HAP-1 (cell line): ENCODE results near the gene PCSK9.
"Not testable (repeated sequence)": the region's sequence is repeated elsewhere in the genome, so short reads cannot be mapped to it uniquely, and the experiment has no call there.

Experiments
- DNase-seq, 2 experiments: peaks; one replicate each; pipeline ENCODE4 v3.0.0-alpha.2; 2016 to 2020; ENCODE audit warnings: low spot score in 2 of 2
- H3K27me3 ChIP-seq: fragments of 250-450 bp; sonication (Bioruptor Pico); 2 replicates; pipeline ENCODE4 v1.5.1; 2020; ENCODE audit warnings: low read depth, mild to moderate bottlenecking, moderate library complexity
- H3K36me3 ChIP-seq: fragments of 250-450 bp; sonication (Bioruptor Pico); replicated peaks from 2 replicates; pipeline ENCODE4 v1.5.1; 2020; ENCODE audit warnings: mild to moderate bottlenecking
- H3K4me1 ChIP-seq: fragments of 250-450 bp; sonication (Bioruptor Pico); 2 replicates; pipeline ENCODE4 v1.5.1; 2020; ENCODE audit warnings: mild to moderate bottlenecking
- H3K4me3 ChIP-seq: fragments of 250-450 bp; sonication (Bioruptor Pico); 2 replicates; pipeline ENCODE4 v1.5.1; 2020; ENCODE audit warnings: mild to moderate bottlenecking, moderate library complexity
- H3K9me3 ChIP-seq: fragments of 250-450 bp; sonication (Bioruptor Pico); 2 replicates; pipeline ENCODE4 v1.5.1; 2020; ENCODE audit warnings: mild to moderate bottlenecking, moderate library complexity
- in situ Hi-C: fragments of 300-500 bp; cut with MboI; formaldehyde crosslinking; loops from 3 replicates; pipeline ENCODE4 v1.14.3; 2020; ENCODE audit warnings: low sequenced_read_pairs, inconsistent platforms, mixed read lengths

Gene PCSK9

GRCh38 chr1:55079651-55080050, 40.3 kb downstream of the PCSK9 start:
- no peak overlapping the region for H3K4me3 ChIP-seq
- no peaks in the 10 kb centered on the region for H3K9me3 ChIP-seq
- peaks cover 78% of the 10 kb centered on the region for H3K36me3 ChIP-seq
- H3K27me3 ChIP-seq = no peaks in the 10 kb centered on the region
- 0 out of 2 replicates have a peak, but pooled peaks cover 6% of the 10 kb centered on the region for H3K4me1 ChIP-seq
- in situ Hi-C loops = no loop called here
- DNase-seq = no peak

DNA sequence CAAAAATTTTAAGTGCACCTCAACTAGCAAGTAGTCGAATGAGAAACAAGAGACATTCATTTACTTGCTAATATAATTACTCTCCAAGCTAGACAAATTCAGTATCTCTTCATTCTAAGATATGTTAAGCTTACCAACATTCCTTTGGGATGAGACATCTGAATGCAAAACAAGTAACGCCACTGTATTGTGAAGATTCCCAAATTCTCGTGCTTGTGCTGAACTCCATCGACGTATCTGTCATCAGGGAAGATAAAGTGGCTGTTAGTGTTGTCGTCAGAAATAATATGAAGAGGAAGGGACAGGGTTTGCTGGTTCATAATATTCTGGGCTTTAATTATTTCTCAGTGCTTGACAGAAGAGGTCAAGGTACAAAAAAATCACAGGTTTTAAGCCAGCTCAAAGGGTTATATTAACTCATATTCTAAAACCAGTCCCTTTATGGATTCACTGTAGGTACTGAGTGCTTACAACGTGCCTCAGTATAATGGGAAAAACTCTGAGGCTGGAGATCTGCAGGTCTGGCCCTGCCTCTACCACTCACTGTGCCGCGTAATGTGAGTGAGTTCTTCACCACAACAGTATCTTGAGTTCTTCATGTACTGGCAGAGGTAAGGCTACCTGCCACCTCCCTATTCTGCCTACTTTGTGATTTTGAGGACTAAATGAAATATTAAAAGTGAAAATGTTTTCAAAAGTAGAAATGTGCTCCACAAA, 42.0 kb downstream of the PCSK9 start:
- Histone ChIP-seq H3K9me3 (no peaks in the 10 kb centered on the region), H3K27me3 (no peaks in the 10 kb centered on the region), H3K4me1 (0 out of 2 replicates have a peak, but pooled peaks cover 6% of the 10 kb centered on the region), H3K36me3 (peaks cover 82% of the 10 kb centered on the region), H3K4me3 (no peak overlapping the region)
- peak in 1 of 2 experiments; percentile 2 for DNase-seq
- in situ Hi-C loops = no loop called here

- no peak for DNase-seq
- peaks cover 80% of the 10 kb centered on the region for H3K36me3 ChIP-seq
- in situ Hi-C loops = no loop called here
- H3K4me1 ChIP-seq = 0 out of 2 replicates have a peak, but pooled peaks cover 6% of the 10 kb centered on the region
- no peaks in the 10 kb centered on the region for H3K9me3 ChIP-seq
- H3K4me3 ChIP-seq = no peak overlapping the region
- H3K27me3 ChIP-seq = no peaks in the 10 kb centered on the region
Observed at GRCh38 chr1:55081905-55082296, 42.6 kb downstream of the PCSK9 start.

- in situ Hi-C loops = no loop called here
- no peak for DNase-seq
- peaks cover 6% of the 10 kb centered on the region; the same call in 1 of the 2 replicates for H3K4me1 ChIP-seq
- H3K27me3 ChIP-seq = no peaks in the 10 kb centered on the region
- peaks cover 78% of the 10 kb centered on the region for H3K36me3 ChIP-seq
- H3K9me3 ChIP-seq = no peaks in the 10 kb centered on the region
- no peak overlapping the region for H3K4me3 ChIP-seq
Observed at GRCh38 chr1:55084257-55084656, 44.9 kb downstream of the PCSK9 start.

- in situ Hi-C loops = no loop called here
- Histone ChIP-seq H3K4me3 (no peak overlapping the region), H3K4me1 (no peaks in the 10 kb centered on the region; the same call in 1 of the 2 replicates), H3K36me3 (peaks cover 81% of the 10 kb centered on the region), H3K27me3 (no peaks in the 10 kb centered on the region), H3K9me3 (no peaks in the 10 kb centered on the region)
- DNase-seq = no peak
Observed at GRCh38 chr1:55087439-55087838, 48.1 kb downstream of the PCSK9 start.

DNA sequence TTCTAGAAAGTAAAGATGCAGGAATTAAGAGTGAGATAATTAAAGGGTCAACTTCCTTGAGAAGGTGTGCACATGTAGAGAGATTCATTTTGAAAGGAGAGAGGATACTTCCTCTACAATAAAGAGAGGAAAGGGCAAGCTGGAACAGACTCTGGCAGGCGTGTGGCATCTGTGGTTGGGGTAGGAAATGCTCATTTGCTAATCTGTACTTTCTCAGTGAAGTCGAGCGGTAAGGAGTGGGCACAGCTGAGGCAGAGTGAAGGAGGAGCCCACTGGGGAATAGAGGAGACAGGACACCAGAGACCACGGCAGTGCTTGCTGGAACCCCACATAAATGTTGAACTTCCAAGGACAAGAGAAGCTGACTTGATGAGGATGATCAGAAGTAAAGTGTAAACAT, 49.1 kb downstream of the PCSK9 start:
- no peak for DNase-seq
- peaks cover 79% of the 10 kb centered on the region for H3K36me3 ChIP-seq

GRCh38 chr1:55089683-55090082, 50.3 kb downstream of the PCSK9 start:
- no peak overlapping the region for H3K4me3 ChIP-seq
- H3K27me3 ChIP-seq = no peaks in the 10 kb centered on the region
- H3K9me3 ChIP-seq = no peaks in the 10 kb centered on the region
- DNase-seq = no peak
- in situ Hi-C loops = no loop called here
- no peaks in the 10 kb centered on the region; the same call in 1 of the 2 replicates for H3K4me1 ChIP-seq
- H3K36me3 ChIP-seq = peaks cover 74% of the 10 kb centered on the region

More for the DNA sequence above, 49.1 kb downstream of the PCSK9 start:
- Histone ChIP-seq H3K27me3 (no peaks in the 10 kb centered on the region), H3K9me3 (no peaks in the 10 kb centered on the region), H3K4me3 (no peak overlapping the region), H3K4me1 (no peaks in the 10 kb centered on the region; the same call in 1 of the 2 replicates)
- in situ Hi-C loops = no loop called here

GRCh38 chr1:55092475-55092874, 53.1 kb downstream of the PCSK9 start:
- H3K4me1 ChIP-seq = no peaks in the 10 kb centered on the region
- H3K27me3 ChIP-seq = no peaks in the 10 kb centered on the region
- H3K4me3 ChIP-seq = no peak overlapping the region
- no peaks in the 10 kb centered on the region for H3K9me3 ChIP-seq
- peaks cover 82% of the 10 kb centered on the region for H3K36me3 ChIP-seq
- in situ Hi-C loops = no loop called here
- DNase-seq = no peak

- Histone ChIP-seq H3K9me3 (no peaks in the 10 kb centered on the region), H3K27me3 (no peaks in the 10 kb centered on the region), H3K4me3 (no peak overlapping the region), H3K36me3 (peaks cover 88% of the 10 kb centered on the region), H3K4me1 (no peaks in the 10 kb centered on the region)
- in situ Hi-C loops = no loop called here
- no peak for DNase-seq
Observed at GRCh38 chr1:55095095-55095494, 55.7 kb downstream of the PCSK9 start.

DNA sequence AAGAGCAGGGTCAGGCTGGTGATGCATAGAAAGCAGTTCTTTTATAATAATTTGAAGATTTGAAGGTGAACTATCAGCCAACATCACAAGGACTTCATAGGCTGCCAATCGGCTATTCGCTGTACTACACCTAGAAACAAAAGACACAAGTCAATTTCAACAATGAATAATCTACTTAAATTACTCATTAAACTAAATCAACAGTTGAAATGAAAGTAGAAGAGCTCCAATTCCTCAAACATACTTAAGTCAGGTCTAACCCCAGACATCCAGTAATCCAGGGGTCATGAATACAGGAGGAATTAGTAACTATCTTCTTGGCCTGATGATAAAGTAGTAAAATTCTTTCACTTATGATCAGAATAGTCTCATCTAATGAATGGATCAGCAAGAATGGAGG, 64.5 kb downstream of the PCSK9 start:
- in situ Hi-C loops = no loop called here
- Histone ChIP-seq H3K36me3 (peaks cover 85% of the 10 kb centered on the region), H3K9me3 (no peaks in the 10 kb centered on the region), H3K27me3 (no peaks in the 10 kb centered on the region), H3K4me1 (no peaks in the 10 kb centered on the region), H3K4me3 (no peak overlapping the region)
- no peak for DNase-seq

DNA sequence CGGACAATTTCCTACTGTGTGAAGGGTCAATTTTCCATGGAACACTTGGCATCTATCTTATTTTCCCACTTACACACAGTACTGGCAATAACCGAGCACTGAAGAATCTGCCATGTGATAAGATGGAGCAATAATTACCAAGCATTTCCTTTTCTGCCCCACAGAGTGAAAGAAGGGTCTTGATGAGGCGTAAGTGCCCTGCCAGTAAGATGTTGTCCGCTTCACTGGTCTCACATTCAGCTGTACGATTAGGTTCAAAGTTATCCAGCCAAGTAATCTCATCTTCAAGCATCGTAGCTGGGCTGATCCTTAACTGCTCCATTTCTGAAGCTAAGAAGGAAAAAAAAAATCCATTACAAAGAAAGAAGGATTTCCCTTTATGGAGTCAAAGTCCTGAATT, 67.8 kb downstream of the PCSK9 start:
- Histone ChIP-seq H3K36me3 (peaks cover 76% of the 10 kb centered on the region), H3K4me3 (no peak overlapping the region), H3K27me3 (no peaks in the 10 kb centered on the region), H3K9me3 (no peaks in the 10 kb centered on the region), H3K4me1 (no peaks in the 10 kb centered on the region)
- DNase-seq = no peak
- in situ Hi-C loops = no loop called here

DNA sequence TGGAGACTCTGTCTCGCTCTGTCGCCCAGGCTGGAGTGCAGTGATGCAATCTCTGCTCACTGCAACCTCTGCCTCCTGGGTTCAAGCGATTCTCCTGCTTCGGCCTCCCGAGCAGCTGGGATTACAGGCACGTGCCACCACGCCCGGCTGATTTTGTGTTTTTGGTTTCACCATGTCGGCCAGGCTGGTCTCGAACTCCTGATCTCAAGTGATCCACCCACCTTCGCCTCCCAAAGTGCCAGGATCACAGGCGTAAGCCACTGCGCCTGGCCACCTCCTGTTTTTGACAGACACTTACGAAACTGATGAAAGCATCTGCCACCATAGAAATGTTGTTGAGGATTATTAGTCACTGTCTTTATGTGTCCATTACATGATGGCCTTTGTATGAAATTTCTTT, 69.7 kb downstream of the PCSK9 start:
- DNase-seq, H3K4me3 ChIP-seq, in situ Hi-C loops, H3K4me1 ChIP-seq, H3K9me3 ChIP-seq, H3K27me3 ChIP-seq: not testable (repeated sequence)
- H3K36me3 ChIP-seq = peaks cover 75% of the 10 kb centered on the region
